Liver (tissue), 3 donors: ENCODE results near the gene KLF13.

Source experiments
- EGR1 ChIP-seq, 2 donors: IDR thresholded peaks; 2 replicates each; pipeline ENCODE4 v1.6.1; 2016 to 2018; ENCODE audit warnings: antibody characterized with exemption in 2 of 2, low read depth in 2 of 2
- SP1 ChIP-seq: IDR thresholded peaks from 2 replicates; pipeline ENCODE4 v1.6.1; 2018; ENCODE audit warnings: antibody characterized with exemption, mild to moderate bottlenecking
- TAF1 ChIP-seq: conservative IDR thresholded peaks from 2 replicates; pipeline ENCODE4 v1.6.1; 2016; ENCODE audit warnings: antibody characterized with exemption, mild to moderate bottlenecking
- TF ChIP-seq, protein P1 (sequence below): fragments of 150-350 bp; IDR thresholded peaks from 2 replicates; pipeline ENCODE4 v1.5.1; 2017; ENCODE audit warnings: improper control_type of control experiment, low read depth, low read length; ENCODE audit not compliant: missing input control
- TF ChIP-seq, protein P2 (sequence below): IDR thresholded peaks from 2 replicates; pipeline ENCODE4 v1.6.1; 2016; ENCODE audit warnings: antibody characterized with exemption
- donor health status: healthy.
- donor health status: healthy.

DNA sequence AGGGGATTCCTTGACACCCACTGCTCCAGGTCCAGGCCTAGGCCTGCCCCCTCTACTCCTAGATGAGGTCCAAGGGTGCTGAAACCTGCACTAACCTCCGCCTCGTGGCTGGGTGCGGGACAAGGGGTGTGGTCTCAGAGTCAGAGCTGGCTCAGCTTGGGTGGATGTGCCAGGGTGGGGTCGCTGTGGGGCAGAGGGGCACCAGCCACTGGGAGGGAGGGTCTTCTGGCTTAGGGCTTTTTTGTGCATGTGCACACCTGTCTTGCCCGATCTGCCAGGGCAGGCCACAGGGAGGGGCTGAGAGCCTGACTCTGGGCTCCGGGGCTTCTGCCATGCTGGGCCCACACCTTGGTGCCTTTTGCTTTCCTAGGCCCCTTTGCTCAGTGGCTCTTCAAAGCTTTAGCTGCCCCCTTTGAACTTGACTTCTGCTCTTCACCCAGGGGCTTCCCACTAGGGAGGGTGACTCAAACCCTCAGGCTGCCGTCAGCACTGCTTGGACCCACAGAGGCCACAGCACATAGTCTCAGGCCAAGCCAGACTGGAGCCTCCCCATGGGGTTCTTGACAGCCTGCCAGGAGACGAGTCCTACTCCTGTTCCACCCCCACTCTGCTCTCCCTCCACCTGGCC, 73.0 kb downstream of the KLF13 start:
- TF ChIP-seq TAF1 (no peak), EGR1 (IDR thresholded peaks at IDR 0.05; ENCODE audit: low read depth in 2 of 2) (no peak), SP1 (no peak)
- TF ChIP-seq, protein P1, sequence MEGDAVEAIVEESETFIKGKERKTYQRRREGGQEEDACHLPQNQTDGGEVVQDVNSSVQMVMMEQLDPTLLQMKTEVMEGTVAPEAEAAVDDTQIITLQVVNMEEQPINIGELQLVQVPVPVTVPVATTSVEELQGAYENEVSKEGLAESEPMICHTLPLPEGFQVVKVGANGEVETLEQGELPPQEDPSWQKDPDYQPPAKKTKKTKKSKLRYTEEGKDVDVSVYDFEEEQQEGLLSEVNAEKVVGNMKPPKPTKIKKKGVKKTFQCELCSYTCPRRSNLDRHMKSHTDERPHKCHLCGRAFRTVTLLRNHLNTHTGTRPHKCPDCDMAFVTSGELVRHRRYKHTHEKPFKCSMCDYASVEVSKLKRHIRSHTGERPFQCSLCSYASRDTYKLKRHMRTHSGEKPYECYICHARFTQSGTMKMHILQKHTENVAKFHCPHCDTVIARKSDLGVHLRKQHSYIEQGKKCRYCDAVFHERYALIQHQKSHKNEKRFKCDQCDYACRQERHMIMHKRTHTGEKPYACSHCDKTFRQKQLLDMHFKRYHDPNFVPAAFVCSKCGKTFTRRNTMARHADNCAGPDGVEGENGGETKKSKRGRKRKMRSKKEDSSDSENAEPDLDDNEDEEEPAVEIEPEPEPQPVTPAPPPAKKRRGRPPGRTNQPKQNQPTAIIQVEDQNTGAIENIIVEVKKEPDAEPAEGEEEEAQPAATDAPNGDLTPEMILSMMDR: no peak
- TF ChIP-seq, protein P2, sequence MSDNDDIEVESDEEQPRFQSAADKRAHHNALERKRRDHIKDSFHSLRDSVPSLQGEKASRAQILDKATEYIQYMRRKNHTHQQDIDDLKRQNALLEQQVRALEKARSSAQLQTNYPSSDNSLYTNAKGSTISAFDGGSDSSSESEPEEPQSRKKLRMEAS: no peak
